Erythroblast (primary cell): ENCODE data around the gene ITPR2.

ENCODE experiments used
- GATA1 ChIP-seq: IDR thresholded peaks from 2 replicates; pipeline ENCODE4 v1.6.1; 2011; ENCODE audit warnings: low read depth, mild to moderate bottlenecking, control low read depth, low read length, moderate library complexity
- POLR2A ChIP-seq: IDR thresholded peaks from 2 replicates; pipeline ENCODE4 v1.6.1; 2011; ENCODE audit warnings: mild to moderate bottlenecking, low read length

DNA sequence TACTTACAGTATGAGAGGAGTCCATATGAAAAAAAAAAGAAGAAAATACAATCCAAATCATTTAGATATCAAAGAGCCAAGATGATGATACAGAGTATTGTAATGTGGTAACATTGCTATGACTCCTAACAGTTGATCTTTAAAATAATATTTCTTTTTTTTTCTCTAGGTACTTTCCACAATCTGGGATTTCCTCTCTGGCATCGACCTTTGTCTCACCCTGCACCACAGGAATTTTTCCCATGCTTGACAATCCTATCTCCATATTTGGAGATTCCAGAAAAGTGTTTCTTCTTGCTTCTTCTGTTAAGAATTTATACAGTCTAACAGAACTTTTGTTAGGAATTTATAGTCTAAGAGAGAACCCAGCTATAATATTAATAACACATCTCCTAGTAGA lies 184.4 kb downstream of the ITPR2 start:
- TF ChIP-seq POLR2A (no peak), GATA1 (no peak)
